A673 (cell line): ENCODE measurements around the gene CYP2A6.
"Not testable (repeated sequence)": the region's sequence is repeated elsewhere in the genome, so short reads cannot be mapped to it uniquely, and the experiment has no call there.

Experiments
- EZH2 ChIP-seq: fragments of 200-600 bp; sonication (generic); IDR thresholded peaks from 2 replicates; pipeline ENCODE4 v1.6.1; 2017; ENCODE audit warnings: borderline replicate concordance, low read depth, mild to moderate bottlenecking, mixed read lengths, antibody characterized with exemption, low read length; ENCODE audit not compliant: poor library complexity, severe bottlenecking
- TF ChIP-seq, protein P1 (sequence below): fragments of 300-800, 200-600 bp; sonication (generic); conservative IDR thresholded peaks from 2 replicates; pipeline ENCODE4 v1.5.1; 2017; ENCODE audit warnings: low read depth, mild to moderate bottlenecking, antibody characterized with exemption, low read length, moderate library complexity, mixed read lengths

DNA sequence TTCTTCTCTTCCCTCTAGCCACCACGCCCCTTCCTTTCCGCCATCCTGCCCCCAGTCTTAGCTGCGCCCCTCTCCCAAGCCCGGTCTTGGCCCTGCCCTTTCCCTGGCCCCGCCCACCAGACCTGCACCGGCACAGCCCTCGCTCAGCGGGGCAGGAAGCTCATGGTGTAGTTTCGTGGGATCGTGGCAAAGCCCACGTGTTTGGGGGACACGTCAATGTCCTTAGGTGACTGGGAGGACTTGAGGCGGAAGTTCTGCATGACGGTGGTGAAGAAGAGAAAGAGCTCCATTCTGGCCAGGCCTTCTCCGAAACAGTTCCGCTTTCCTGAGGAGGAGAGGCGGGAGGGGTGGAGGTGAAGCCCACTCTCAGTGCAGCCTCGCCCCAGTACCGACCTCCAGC, 6.6 kb downstream of the CYP2A6 start:
- TF ChIP-seq, protein P1, sequence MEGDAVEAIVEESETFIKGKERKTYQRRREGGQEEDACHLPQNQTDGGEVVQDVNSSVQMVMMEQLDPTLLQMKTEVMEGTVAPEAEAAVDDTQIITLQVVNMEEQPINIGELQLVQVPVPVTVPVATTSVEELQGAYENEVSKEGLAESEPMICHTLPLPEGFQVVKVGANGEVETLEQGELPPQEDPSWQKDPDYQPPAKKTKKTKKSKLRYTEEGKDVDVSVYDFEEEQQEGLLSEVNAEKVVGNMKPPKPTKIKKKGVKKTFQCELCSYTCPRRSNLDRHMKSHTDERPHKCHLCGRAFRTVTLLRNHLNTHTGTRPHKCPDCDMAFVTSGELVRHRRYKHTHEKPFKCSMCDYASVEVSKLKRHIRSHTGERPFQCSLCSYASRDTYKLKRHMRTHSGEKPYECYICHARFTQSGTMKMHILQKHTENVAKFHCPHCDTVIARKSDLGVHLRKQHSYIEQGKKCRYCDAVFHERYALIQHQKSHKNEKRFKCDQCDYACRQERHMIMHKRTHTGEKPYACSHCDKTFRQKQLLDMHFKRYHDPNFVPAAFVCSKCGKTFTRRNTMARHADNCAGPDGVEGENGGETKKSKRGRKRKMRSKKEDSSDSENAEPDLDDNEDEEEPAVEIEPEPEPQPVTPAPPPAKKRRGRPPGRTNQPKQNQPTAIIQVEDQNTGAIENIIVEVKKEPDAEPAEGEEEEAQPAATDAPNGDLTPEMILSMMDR = not testable (repeated sequence)
- not testable (repeated sequence) for TF ChIP-seq EZH2
